Activated CD4-positive, alpha-beta T cell treated with anti-CD3 and anti-CD28 coated beads, Interleukin-2, amount 50 U/mL, for 1 hour (primary cell): ENCODE results near the gene ACOT13.
"Not testable (repeated sequence)": the region's sequence is repeated elsewhere in the genome, so short reads cannot be mapped to it uniquely, and the experiment has no call there.

ENCODE experiments used
- DNase-seq: peaks from one replicate; pipeline ENCODE4 v3.0.0-alpha.2; 2020

The ACOT13 gene

GRCh38 chr6:24694198-24694597, 27.3 kb downstream of the ACOT13 start:
- DNase-seq, result no peak

- peak; percentile 39 for DNase-seq
Observed at GRCh38 chr6:24695635-24696034, 28.8 kb downstream of the ACOT13 start.

- DNase-seq, result no peak
Observed at GRCh38 chr6:24696097-24696496, 29.2 kb downstream of the ACOT13 start.

- DNase-seq, result no peak
Observed at GRCh38 chr6:24699521-24700359, 32.9 kb downstream of the ACOT13 start.

GRCh38 chr6:24702720-24703282, 35.9 kb downstream of the ACOT13 start:
- DNase-seq, result no peak

GRCh38 chr6:24704468-24704867, 37.6 kb downstream of the ACOT13 start:
- no peak for DNase-seq

GRCh38 chr6:24708612-24709011, 41.7 kb downstream of the ACOT13 start:
- no peak for DNase-seq

GRCh38 chr6:24709014-24709711, 42.3 kb downstream of the ACOT13 start:
- DNase-seq, result no peak

GRCh38 chr6:24710519-24711303, 43.8 kb downstream of the ACOT13 start:
- no peak for DNase-seq

GRCh38 chr6:24716602-24717148, 49.8 kb downstream of the ACOT13 start:
- not testable (repeated sequence) for DNase-seq

GRCh38 chr6:24718449-24719124, 51.7 kb downstream of the ACOT13 start:
- DNase-seq, result no peak

GRCh38 chr6:24719125-24719971, 52.5 kb downstream of the ACOT13 start, which contains the start of gene C6orf62:
TSS of gene C6orf62 (minus strand) at chr6:24719154. CDS start at chr6:24718668, 486 bp downstream.
- DNase-seq, result peak; percentile 35

GRCh38 chr6:24720131-24720603, 53.3 kb downstream of the ACOT13 start:
- peak; percentile 77 for DNase-seq

- peak; percentile 100 for DNase-seq
Observed at GRCh38 chr6:24720604-24721460, 54.0 kb downstream of the ACOT13 start.

GRCh38 chr6:24721461-24722215, 54.8 kb downstream of the ACOT13 start:
- DNase-seq, result no peak

GRCh38 chr6:24723270-24723669, 56.4 kb downstream of the ACOT13 start:
- DNase-seq, result no peak

- DNase-seq, result not testable (repeated sequence)
Observed at GRCh38 chr6:24730653-24731052, 63.8 kb downstream of the ACOT13 start.

- not testable (repeated sequence) for DNase-seq
Observed at GRCh38 chr6:24731456-24732134, 64.7 kb downstream of the ACOT13 start.
